Measurements from ENCODE around the gene FASN. TPM values are rescaled to one million over a fixed set of nuclear protein-coding genes. Genes with fewer than 3 reads are reported as not detected.

The FASN gene
- total RNA-seq, 6 experiments from 2014 or later: 108 to 138 (median 112) TPM

DNA sequence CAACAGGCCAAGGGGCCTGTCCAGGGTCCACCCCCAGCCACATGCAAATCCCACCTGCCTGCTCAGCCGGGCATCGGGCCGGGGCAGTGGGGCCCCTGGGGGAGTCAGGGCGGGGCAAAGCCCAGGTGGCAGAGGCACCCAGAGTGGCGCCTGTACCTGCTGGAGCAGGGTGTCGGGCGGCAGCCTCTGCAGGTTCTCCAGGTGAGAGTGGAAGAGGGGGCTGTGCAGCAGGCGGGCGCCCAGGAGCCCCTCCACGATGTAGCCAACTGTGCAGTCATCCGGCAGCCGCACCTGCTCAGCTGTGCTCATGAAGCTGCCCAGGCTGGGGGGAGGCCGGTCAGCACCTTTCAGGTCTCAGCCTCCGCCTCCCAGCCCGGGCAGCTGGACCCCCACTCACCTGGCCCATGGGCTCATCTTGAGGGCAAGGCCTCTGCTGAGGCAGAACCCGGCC, 48.5 kb downstream of the FASN start:
- DNase-seq: no peak
- Mint-ChIP-seq H3K4me1 (ENCODE audit: low read depth) (peaks cover 10% of the 10 kb centered on the region; the same call in 1 of the 2 replicates), H3K9me3 (no peaks in the 10 kb centered on the region), H3K27ac (no peak overlapping the region), H3K27me3 (ENCODE audit: insufficient read depth) (no peaks in the 10 kb centered on the region), H3K4me3 (no peak overlapping the region), H3K36me3 (ENCODE audit: low read depth) (peaks cover 5% of the 10 kb centered on the region; the same call in 1 of the 2 replicates)
- TF ChIP-seq, protein P1, sequence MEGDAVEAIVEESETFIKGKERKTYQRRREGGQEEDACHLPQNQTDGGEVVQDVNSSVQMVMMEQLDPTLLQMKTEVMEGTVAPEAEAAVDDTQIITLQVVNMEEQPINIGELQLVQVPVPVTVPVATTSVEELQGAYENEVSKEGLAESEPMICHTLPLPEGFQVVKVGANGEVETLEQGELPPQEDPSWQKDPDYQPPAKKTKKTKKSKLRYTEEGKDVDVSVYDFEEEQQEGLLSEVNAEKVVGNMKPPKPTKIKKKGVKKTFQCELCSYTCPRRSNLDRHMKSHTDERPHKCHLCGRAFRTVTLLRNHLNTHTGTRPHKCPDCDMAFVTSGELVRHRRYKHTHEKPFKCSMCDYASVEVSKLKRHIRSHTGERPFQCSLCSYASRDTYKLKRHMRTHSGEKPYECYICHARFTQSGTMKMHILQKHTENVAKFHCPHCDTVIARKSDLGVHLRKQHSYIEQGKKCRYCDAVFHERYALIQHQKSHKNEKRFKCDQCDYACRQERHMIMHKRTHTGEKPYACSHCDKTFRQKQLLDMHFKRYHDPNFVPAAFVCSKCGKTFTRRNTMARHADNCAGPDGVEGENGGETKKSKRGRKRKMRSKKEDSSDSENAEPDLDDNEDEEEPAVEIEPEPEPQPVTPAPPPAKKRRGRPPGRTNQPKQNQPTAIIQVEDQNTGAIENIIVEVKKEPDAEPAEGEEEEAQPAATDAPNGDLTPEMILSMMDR (IDR thresholded peaks at IDR 0.05): no peak

DNA sequence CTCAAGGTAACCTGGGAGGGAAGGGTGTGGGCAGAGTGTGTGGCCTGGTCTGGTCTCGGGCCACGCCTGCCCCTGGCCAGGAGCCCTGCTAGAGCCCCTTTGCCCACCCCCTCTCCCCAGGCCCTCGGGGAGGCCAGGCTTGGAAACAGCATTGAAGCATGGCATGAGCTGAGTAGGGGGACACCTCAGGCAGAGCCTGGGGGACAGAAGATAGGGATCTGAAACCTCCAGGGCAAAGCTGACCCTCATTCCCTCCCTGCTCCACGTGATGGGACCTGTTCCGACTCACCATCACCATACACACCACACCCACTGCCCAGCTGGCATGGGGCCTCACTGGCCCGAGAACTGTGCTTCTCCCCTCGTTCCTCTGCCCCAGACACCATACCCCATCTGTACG, 48.9 kb downstream of the FASN start:
- Mint-ChIP-seq H3K27ac (no peak overlapping the region), H3K4me3 (no peak overlapping the region), H3K36me3 (ENCODE audit: low read depth) (peaks cover 5% of the 10 kb centered on the region; the same call in 1 of the 2 replicates), H3K4me1 (ENCODE audit: low read depth) (peaks cover 10% of the 10 kb centered on the region; the same call in 1 of the 2 replicates), H3K9me3 (no peaks in the 10 kb centered on the region), H3K27me3 (ENCODE audit: insufficient read depth) (no peaks in the 10 kb centered on the region)
- TF ChIP-seq, protein P1 (IDR thresholded peaks at IDR 0.05): no peak
- no peak for DNase-seq

GRCh38 chr17:82048571-82048971, 49.5 kb downstream of the FASN start:
- no peaks in the 10 kb centered on the region for H3K27me3 Mint-ChIP-seq (ENCODE audit: insufficient read depth)
- TF ChIP-seq, protein P1 (IDR thresholded peaks at IDR 0.05): no peak
- peaks cover 10% of the 10 kb centered on the region; the same call in 1 of the 2 replicates for H3K4me1 Mint-ChIP-seq (ENCODE audit: low read depth)
- H3K27ac Mint-ChIP-seq: no peak overlapping the region
- H3K4me3 Mint-ChIP-seq: no peak overlapping the region
- peaks cover 5% of the 10 kb centered on the region; the same call in 1 of the 2 replicates for H3K36me3 Mint-ChIP-seq (ENCODE audit: low read depth)
- DNase-seq: no peak
- no peaks in the 10 kb centered on the region for H3K9me3 Mint-ChIP-seq

- TF ChIP-seq, protein P1 (IDR thresholded peaks at IDR 0.05): no peak
- Mint-ChIP-seq H3K27ac (no peak overlapping the region), H3K9me3 (no peaks in the 10 kb centered on the region), H3K4me3 (no peak overlapping the region), H3K27me3 (ENCODE audit: insufficient read depth) (no peaks in the 10 kb centered on the region), H3K4me1 (ENCODE audit: low read depth) (peaks cover 5% of the 10 kb centered on the region; the same call in 1 of the 2 replicates), H3K36me3 (ENCODE audit: low read depth) (peaks cover 5% of the 10 kb centered on the region; the same call in 1 of the 2 replicates)
- DNase-seq: no peak
Measured at GRCh38 chr17:82047914-82048570, 50.0 kb downstream of the FASN start.

DNA sequence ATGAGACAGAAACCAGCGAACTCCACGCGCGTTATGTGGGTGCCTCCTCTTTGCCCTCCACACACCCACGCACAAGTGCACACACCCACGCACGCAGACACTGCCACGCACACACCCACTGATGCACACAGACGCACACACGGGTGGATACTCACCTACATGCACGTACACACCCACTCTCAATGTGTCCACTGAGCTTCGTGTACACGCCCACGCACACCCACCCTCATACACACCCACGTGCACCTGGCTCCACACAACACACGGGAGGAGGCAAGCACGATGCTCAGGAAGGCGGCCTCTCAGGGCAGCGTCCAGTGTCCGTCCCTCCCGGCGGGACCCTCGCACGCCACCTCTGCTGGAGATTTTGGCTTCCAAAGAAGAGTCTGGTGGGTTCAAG, 50.7 kb downstream of the FASN start:
- DNase-seq: no peak
- Mint-ChIP-seq H3K4me1 (ENCODE audit: low read depth) (no peaks in the 10 kb centered on the region), H3K36me3 (ENCODE audit: low read depth) (peaks cover 5% of the 10 kb centered on the region; the same call in 1 of the 2 replicates), H3K27ac (no peak overlapping the region), H3K9me3 (no peaks in the 10 kb centered on the region), H3K4me3 (no peak overlapping the region), H3K27me3 (ENCODE audit: insufficient read depth) (no peaks in the 10 kb centered on the region)
- TF ChIP-seq, protein P1 (IDR thresholded peaks at IDR 0.05): no peak

Data from HFFc6 (cell line).